ENCODE data around the gene SEC62. TPM values are rescaled to one million over a fixed set of nuclear protein-coding genes. Genes with fewer than 3 reads are reported as not detected.
A peak's percentile ranks its signal among the peaks of the same experiment; 100 is the strongest.

Gene SEC62
- total RNA-seq, 1 donor from 2014 or later, result 153 TPM

DNA sequence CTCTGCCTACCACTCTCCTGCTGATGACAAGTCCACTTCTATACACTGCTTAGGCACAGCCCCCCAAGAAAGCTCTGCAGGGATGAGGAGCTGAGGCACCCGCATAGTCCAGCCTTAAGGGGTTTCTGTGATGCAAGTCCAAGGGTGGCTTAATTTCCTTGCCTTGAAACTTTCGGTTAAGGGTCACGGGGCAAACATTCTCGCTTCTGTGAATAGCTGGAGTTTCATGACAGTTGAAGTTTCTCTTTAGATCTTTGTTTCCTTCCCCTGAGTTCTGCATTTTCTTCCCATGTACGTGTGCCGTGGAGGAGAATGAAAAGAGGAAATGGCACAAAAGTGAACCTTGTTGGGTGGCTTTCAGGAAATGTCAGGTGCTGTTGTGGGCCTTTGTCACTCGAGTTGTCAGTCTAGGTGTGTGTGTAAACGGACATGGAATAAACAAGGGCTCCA, 78.2 kb downstream of the SEC62 start:
- intact Hi-C loops (cut with DNase I), result no loop called here
- DNase-seq, result no peak
- Histone ChIP-seq H3K9me3 (no peaks in the 10 kb centered on the region), H3K27me3 (ENCODE audit: low read depth) (no peaks in the 10 kb centered on the region), H3K27ac (peak overlapping the region; percentile 60), H3K36me3 (no peaks in the 10 kb centered on the region), H3K4me3 (no peak overlapping the region), H3K4me1 (peaks cover 27% of the 10 kb centered on the region)
- ATAC-seq, result peak; percentile 28 to 37
- TF ChIP-seq, protein P1, sequence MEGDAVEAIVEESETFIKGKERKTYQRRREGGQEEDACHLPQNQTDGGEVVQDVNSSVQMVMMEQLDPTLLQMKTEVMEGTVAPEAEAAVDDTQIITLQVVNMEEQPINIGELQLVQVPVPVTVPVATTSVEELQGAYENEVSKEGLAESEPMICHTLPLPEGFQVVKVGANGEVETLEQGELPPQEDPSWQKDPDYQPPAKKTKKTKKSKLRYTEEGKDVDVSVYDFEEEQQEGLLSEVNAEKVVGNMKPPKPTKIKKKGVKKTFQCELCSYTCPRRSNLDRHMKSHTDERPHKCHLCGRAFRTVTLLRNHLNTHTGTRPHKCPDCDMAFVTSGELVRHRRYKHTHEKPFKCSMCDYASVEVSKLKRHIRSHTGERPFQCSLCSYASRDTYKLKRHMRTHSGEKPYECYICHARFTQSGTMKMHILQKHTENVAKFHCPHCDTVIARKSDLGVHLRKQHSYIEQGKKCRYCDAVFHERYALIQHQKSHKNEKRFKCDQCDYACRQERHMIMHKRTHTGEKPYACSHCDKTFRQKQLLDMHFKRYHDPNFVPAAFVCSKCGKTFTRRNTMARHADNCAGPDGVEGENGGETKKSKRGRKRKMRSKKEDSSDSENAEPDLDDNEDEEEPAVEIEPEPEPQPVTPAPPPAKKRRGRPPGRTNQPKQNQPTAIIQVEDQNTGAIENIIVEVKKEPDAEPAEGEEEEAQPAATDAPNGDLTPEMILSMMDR (IDR thresholded peaks at IDR 0.05), result no peak

DNA sequence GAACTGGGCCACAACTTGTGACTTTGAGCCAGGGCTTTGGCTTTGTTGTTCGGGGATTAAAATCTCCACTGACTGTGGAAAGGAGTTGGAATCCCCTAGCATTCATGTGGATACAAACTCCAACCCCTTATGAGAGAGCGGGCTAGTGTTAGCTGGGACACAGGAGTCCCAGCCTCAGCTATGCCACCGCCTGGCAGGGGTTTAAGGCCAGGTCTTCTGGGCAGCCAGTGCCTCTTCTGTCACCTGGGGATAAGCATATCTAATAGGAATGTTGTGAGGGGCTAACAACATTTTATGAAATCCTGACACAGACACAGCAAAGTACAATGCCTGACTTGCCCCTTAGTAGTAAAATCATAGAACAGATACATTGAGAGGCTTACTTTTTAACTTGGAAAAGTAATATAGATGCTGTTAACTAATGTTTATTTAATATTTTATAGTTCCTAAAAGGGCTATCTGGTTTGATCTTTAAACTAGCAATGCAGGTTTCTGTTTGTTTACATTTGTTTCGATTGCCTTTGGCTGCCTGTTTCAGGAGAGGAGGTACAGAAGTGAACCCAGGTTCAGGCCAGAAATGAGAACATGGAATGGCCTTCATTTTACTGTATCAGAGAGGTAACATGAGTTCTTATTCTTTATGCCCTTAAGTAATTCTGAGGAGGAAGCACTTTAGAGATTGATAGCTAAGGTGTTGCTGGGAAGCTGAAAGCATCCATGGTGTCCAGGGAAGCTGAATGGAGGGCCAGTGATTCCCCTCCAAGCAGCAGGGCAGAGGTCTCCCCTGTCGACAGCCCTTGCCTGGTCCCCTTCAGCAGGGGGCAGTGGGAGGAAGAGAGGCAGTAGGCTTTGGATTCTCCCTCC, 79.9 kb downstream of the SEC62 start:
- H3K27me3 ChIP-seq (ENCODE audit: low read depth), result no peaks in the 10 kb centered on the region
- no peak for DNase-seq
- no peak for ATAC-seq
- H3K9me3 ChIP-seq, result no peaks in the 10 kb centered on the region
- TF ChIP-seq, protein P1 (IDR thresholded peaks at IDR 0.05), result no peak
- peaks cover 33% of the 10 kb centered on the region for H3K4me1 ChIP-seq
- no peaks in the 10 kb centered on the region for H3K36me3 ChIP-seq
- H3K4me3 ChIP-seq, result no peak overlapping the region
- intact Hi-C loops (cut with DNase I), result no loop called here
- peak overlapping the region; percentile 60 for H3K27ac ChIP-seq

DNA sequence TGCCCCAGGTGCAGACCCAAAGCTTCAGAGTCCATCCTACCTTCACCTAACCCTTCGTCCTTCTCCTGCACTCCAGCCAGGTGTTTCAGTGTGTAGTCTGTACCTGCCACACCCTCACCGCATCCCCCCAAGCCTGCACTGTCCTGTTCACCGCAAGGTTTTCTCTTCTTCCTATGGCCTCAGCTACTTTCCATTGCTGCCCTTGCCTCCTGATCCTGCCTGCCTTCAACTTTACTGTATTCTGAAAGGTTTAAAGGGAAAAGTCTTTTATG, 80.5 kb downstream of the SEC62 start:
- no peaks in the 10 kb centered on the region for H3K36me3 ChIP-seq
- H3K4me1 ChIP-seq, result peaks cover 33% of the 10 kb centered on the region
- no peak for ATAC-seq
- H3K27me3 ChIP-seq (ENCODE audit: low read depth), result no peaks in the 10 kb centered on the region
- no peak overlapping the region for H3K4me3 ChIP-seq
- TF ChIP-seq, protein P1 (IDR thresholded peaks at IDR 0.05), result no peak
- intact Hi-C loops (cut with DNase I), result no loop called here
- peak overlapping the region; percentile 60 for H3K27ac ChIP-seq
- no peaks in the 10 kb centered on the region for H3K9me3 ChIP-seq
- DNase-seq, result no peak

Other genes with a start within 250 kb of the SEC62 start
- 2.9 TPM for gene TERC, start 201.7 kb upstream of the SEC62 start, total RNA-seq
- 0.92 TPM for gene ACTRT3, start 197.2 kb upstream of the SEC62 start, total RNA-seq
- 15.0 TPM for gene MYNN, start 193.4 kb upstream of the SEC62 start, total RNA-seq
- not detected for gene LRRIQ4, start 153.9 kb upstream of the SEC62 start, total RNA-seq
- 4.8 TPM for gene LRRC34, start 153.9 kb upstream of the SEC62 start, total RNA-seq
- 1.1 TPM for gene LRRC31, start 96.9 kb upstream of the SEC62 start, total RNA-seq
- gene SAMD7, start 55.2 kb upstream of the SEC62 start, total RNA-seq, result not detected
- 24.4 TPM for gene GPR160, start 71.2 kb downstream of the SEC62 start, total RNA-seq
- 89.9 TPM for gene PHC3, start 214.9 kb downstream of the SEC62 start, total RNA-seq

All from lower lobe of right lung (tissue), 2 donors.